Measurements from ENCODE around the gene ELMO1.
A peak's percentile ranks its signal among the peaks of the same experiment; 100 is the strongest.

ELMO1 gene

GRCh38 chr7:37216156-37216852, 232.4 kb downstream of the ELMO1 start:
- H3K36me3 ChIP-seq, result no peaks in the 10 kb centered on the region
- intact Hi-C loops (cut with DNase I; ENCODE audit: low total_unique reads), result no loop called here
- TF ChIP-seq, protein P1, sequence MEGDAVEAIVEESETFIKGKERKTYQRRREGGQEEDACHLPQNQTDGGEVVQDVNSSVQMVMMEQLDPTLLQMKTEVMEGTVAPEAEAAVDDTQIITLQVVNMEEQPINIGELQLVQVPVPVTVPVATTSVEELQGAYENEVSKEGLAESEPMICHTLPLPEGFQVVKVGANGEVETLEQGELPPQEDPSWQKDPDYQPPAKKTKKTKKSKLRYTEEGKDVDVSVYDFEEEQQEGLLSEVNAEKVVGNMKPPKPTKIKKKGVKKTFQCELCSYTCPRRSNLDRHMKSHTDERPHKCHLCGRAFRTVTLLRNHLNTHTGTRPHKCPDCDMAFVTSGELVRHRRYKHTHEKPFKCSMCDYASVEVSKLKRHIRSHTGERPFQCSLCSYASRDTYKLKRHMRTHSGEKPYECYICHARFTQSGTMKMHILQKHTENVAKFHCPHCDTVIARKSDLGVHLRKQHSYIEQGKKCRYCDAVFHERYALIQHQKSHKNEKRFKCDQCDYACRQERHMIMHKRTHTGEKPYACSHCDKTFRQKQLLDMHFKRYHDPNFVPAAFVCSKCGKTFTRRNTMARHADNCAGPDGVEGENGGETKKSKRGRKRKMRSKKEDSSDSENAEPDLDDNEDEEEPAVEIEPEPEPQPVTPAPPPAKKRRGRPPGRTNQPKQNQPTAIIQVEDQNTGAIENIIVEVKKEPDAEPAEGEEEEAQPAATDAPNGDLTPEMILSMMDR (IDR thresholded peaks at IDR 0.05), result no peak
- H3K27ac ChIP-seq, result no peak overlapping the region
- no peak overlapping the region for H3K4me3 ChIP-seq
- no peak for DNase-seq
- no peaks in the 10 kb centered on the region for H3K9me3 ChIP-seq
- peaks cover 0 to 7% (median 6%) of the 10 kb centered on the region in 4 donors for H3K4me1 ChIP-seq
- no peaks in the 10 kb centered on the region for H3K27me3 ChIP-seq

DNA sequence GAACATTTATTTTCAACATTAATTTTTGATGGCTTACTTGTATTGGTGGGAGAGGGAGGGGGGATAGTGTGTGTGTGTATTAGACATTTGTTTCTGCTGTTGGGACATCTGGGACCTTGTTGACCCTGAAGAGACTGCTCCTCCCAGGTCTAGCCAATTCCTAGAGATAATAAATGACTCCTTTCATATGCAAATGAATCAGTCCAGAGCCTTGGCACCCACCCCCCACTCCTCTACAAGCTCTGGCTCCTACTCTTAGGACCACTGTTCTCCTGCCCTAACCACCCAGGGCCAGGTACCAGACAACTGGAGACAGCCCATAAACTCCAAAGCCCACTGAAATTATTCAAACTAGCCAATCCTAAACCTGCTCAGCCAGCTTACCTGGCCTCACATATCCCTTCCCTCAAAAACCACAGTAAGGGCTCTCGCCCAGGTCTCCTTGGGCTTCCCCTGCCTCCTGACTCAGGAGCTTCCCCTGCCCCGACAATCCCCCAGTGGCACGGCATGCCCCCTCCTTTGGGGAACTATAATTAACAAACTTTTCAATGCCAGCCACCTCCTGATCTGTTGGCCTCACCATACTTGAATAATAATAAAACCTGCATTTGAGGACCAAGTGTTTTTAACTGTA, 233.3 kb downstream of the ELMO1 start:
- intact Hi-C loops (cut with DNase I; ENCODE audit: low total_unique reads), result no loop called here
- H3K36me3 ChIP-seq, result no peaks in the 10 kb centered on the region
- DNase-seq, result no peak
- H3K4me1 ChIP-seq, result peaks cover 0 to 16% (median 8%) of the 10 kb centered on the region in 4 donors
- H3K27ac ChIP-seq, result no peak overlapping the region
- no peak overlapping the region for H3K4me3 ChIP-seq
- TF ChIP-seq, protein P1 (IDR thresholded peaks at IDR 0.05), result no peak
- H3K9me3 ChIP-seq, result no peaks in the 10 kb centered on the region
- no peaks in the 10 kb centered on the region for H3K27me3 ChIP-seq

- H3K36me3 ChIP-seq, result no peaks in the 10 kb centered on the region
- H3K27me3 ChIP-seq, result no peaks in the 10 kb centered on the region
- DNase-seq, result no peak
- intact Hi-C loops (cut with DNase I; ENCODE audit: low total_unique reads), result no loop called here
- peaks cover 0 to 38% (median 23%) of the 10 kb centered on the region in 4 donors for H3K4me1 ChIP-seq
- no peaks in the 10 kb centered on the region for H3K9me3 ChIP-seq
- H3K27ac ChIP-seq, result no peak overlapping the region
- TF ChIP-seq, protein P1 (IDR thresholded peaks at IDR 0.05), result no peak
- H3K4me3 ChIP-seq, result no peak overlapping the region
Observed at GRCh38 chr7:37212556-37212955, 236.1 kb downstream of the ELMO1 start.

DNA sequence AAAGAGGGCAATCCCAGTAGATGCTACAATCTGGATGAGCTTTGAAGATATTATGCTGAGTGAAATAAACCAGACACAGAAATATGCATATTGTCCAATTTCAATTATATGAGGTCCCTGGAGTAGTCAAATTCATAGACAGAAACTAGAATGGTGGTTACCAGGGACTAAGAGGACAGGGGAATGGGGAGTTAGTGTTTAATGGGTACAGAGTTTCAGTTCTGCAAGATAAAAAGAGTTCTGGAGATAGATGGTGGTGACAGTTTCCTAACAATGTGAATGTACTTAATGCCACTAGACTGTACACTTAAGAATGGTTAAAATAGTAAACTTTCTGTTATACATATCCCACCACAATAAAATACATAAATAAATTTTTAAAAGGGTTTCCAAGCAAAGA, 236.6 kb downstream of the ELMO1 start:
- intact Hi-C loops (cut with DNase I; ENCODE audit: low total_unique reads), result no loop called here
- no peak for DNase-seq
- Histone ChIP-seq H3K27me3 (no peaks in the 10 kb centered on the region), H3K36me3 (no peaks in the 10 kb centered on the region), H3K27ac (peak overlapping the region; percentile 10 to 79), H3K9me3 (no peaks in the 10 kb centered on the region), H3K4me3 (no peak overlapping the region), H3K4me1 (peaks cover 0 to 38% (median 23%) of the 10 kb centered on the region in 4 donors)
- TF ChIP-seq, protein P1 (IDR thresholded peaks at IDR 0.05), result no peak

DNA sequence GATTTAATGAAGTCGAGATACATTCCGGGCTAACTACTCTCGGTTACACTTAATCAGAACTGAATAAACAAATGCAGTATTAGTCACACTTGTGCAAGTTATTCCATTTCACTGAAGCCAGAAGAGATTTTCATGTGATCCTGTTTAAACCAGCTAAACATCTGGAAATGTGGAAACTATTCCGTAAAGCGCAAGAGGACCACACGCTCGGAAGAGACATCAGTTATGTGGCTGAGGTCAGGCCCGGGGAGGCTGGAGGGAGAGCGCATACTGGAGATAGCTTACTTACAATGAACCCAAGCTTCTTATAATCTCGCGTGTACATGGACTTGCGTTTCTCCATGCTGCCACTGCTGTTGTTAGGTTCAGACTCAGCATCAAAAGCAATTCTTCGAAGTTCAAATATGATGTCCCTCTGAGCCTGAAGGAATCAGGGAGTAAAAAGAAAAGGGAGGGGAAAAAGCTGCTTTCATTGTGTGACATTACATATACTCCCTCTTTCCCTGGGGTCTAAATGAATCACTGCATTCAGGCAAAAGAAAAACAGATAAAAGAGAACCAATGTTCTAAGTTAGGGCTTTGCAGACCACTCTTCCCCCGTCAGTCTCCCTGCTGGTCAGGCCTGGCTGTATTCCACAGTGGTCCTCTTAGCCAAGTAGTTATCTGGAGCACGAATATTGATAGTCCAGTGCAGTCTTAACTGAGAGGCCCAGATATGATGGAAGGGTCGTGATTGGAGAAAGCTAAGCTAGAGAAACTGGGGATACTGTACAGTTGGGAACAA, 237.4 kb downstream of the ELMO1 start:
- intact Hi-C loops (cut with DNase I; ENCODE audit: low total_unique reads), result no loop called here
- peak in 1 of 2 donors; percentile 66 for DNase-seq
- Histone ChIP-seq H3K9me3 (no peaks in the 10 kb centered on the region), H3K27me3 (no peaks in the 10 kb centered on the region), H3K36me3 (no peaks in the 10 kb centered on the region), H3K4me1 (peaks cover 0 to 38% (median 23%) of the 10 kb centered on the region in 4 donors), H3K27ac (peak overlapping the region; percentile 10 to 79), H3K4me3 (no peak overlapping the region)
- TF ChIP-seq, protein P1 (IDR thresholded peaks at IDR 0.05), result no peak

All from tibial artery (tissue), 4 donors.